ENCODE results near the gene RPRD2. TPM values are rescaled to one million over a fixed set of nuclear protein-coding genes. Genes with fewer than 3 reads are reported as not detected.

Gene RPRD2
- total RNA-seq, 1 donor from 2014 or later: 12.5 TPM

- TF ChIP-seq CTCF (IDR thresholded peaks at IDR 0.05; ENCODE audit: insufficient read depth, low read length, poor library complexity, severe bottlenecking): no peak
- H3K4me3 ChIP-seq (ENCODE audit: low read depth, low read length): peak overlapping the region; percentile 84
- no peak for DNase-seq (ENCODE audit: low read depth)
- no peaks in the 10 kb centered on the region for H3K36me3 ChIP-seq (ENCODE audit: control insufficient read depth, insufficient read depth, low read length)
- H3K27me3 ChIP-seq (ENCODE audit: control insufficient read depth, insufficient read depth, low read length): no peaks in the 10 kb centered on the region
Observed at GRCh38 chr1:150366416-150367296, 2.7 kb downstream of the RPRD2 start.

GRCh38 chr1:150371110-150371509 is 7.2 kb downstream of the RPRD2 start:
- no peak overlapping the region for H3K4me3 ChIP-seq (ENCODE audit: low read depth, low read length)
- H3K36me3 ChIP-seq (ENCODE audit: control insufficient read depth, insufficient read depth, low read length): no peaks in the 10 kb centered on the region
- H3K27me3 ChIP-seq (ENCODE audit: control insufficient read depth, insufficient read depth, low read length): no peaks in the 10 kb centered on the region
- no peak for DNase-seq (ENCODE audit: low read depth)
- no peak for TF ChIP-seq CTCF (IDR thresholded peaks at IDR 0.05; ENCODE audit: insufficient read depth, low read length, poor library complexity, severe bottlenecking)

GRCh38 chr1:150372580-150372979 is 8.6 kb downstream of the RPRD2 start:
- Histone ChIP-seq H3K4me3 (ENCODE audit: low read depth, low read length) (no peak overlapping the region), H3K27me3 (ENCODE audit: control insufficient read depth, insufficient read depth, low read length) (no peaks in the 10 kb centered on the region), H3K36me3 (ENCODE audit: control insufficient read depth, insufficient read depth, low read length) (no peaks in the 10 kb centered on the region)
- TF ChIP-seq CTCF (IDR thresholded peaks at IDR 0.05; ENCODE audit: insufficient read depth, low read length, poor library complexity, severe bottlenecking): no peak
- DNase-seq (ENCODE audit: low read depth): no peak

- Histone ChIP-seq H3K4me3 (ENCODE audit: low read depth, low read length) (no peak overlapping the region), H3K27me3 (ENCODE audit: control insufficient read depth, insufficient read depth, low read length) (no peaks in the 10 kb centered on the region), H3K36me3 (ENCODE audit: control insufficient read depth, insufficient read depth, low read length) (no peaks in the 10 kb centered on the region)
- TF ChIP-seq CTCF (IDR thresholded peaks at IDR 0.05; ENCODE audit: insufficient read depth, low read length, poor library complexity, severe bottlenecking): no peak
- no peak for DNase-seq (ENCODE audit: low read depth)
Observed at GRCh38 chr1:150376110-150376509, 12.2 kb downstream of the RPRD2 start.

GRCh38 chr1:150383631-150384324 is 19.8 kb downstream of the RPRD2 start:
- H3K4me3 ChIP-seq (ENCODE audit: low read depth, low read length): no peak overlapping the region
- no peaks in the 10 kb centered on the region for H3K27me3 ChIP-seq (ENCODE audit: control insufficient read depth, insufficient read depth, low read length)
- H3K36me3 ChIP-seq (ENCODE audit: control insufficient read depth, insufficient read depth, low read length): no peaks in the 10 kb centered on the region
- no peak for DNase-seq (ENCODE audit: low read depth)
- TF ChIP-seq CTCF (IDR thresholded peaks at IDR 0.05; ENCODE audit: insufficient read depth, low read length, poor library complexity, severe bottlenecking): no peak
